ENCODE data around the gene SLC23A1. TPM values are rescaled to one million over a fixed set of nuclear protein-coding genes. Genes with fewer than 3 reads are reported as not detected.
"Not testable (repeated sequence)": the region's sequence is repeated elsewhere in the genome, so short reads cannot be mapped to it uniquely, and the experiment has no call there.

SLC23A1 gene
- total and polyA plus RNA-seq, 11 donors = not detected

GRCh38 chr5:139358064-139358463 is 25.0 kb downstream of the SLC23A1 start:
- Histone ChIP-seq H3K9me3 (peaks cover 0 to 7% (median 0%) of the 10 kb centered on the region in 12 donors), H3K36me3 (peaks cover 0 to 21% (median 6%) of the 10 kb centered on the region in 9 donors), H3K4me3 (no peak overlapping the region), H3K4me1 (peaks cover 0 to 25% (median 2%) of the 10 kb centered on the region in 12 donors), H3K27ac (no peak overlapping the region), H3K27me3 (no peaks in the 10 kb centered on the region)
- intact Hi-C loops (cut with DNase I) = no loop called here
- ATAC-seq (no peak), DNase-seq (no peak)
- no peak for TF ChIP-seq POLR2A (IDR thresholded peaks at IDR 0.05)
- TF ChIP-seq CTCF (IDR thresholded peaks at IDR 0.05) = no peak

GRCh38 chr5:139355900-139356299 is 27.2 kb downstream of the SLC23A1 start:
- Histone ChIP-seq H3K36me3 (peaks cover 0 to 21% (median 6%) of the 10 kb centered on the region in 9 donors), H3K4me1 (peaks cover 0 to 43% (median 8%) of the 10 kb centered on the region in 12 donors)
- intact Hi-C loops (cut with DNase I); H3K9me3 ChIP-seq; H3K27ac ChIP-seq; DNase-seq; H3K4me3 ChIP-seq; ATAC-seq; H3K27me3 ChIP-seq: not testable (repeated sequence)
- WGBS, 4 donors = 95% methylated on average over 8 of the region's 8 CpGs

- H3K4me1 ChIP-seq = peaks cover 0 to 54% (median 15%) of the 10 kb centered on the region in 12 donors
- ATAC-seq (no peak), DNase-seq (no peak)
- H3K9me3 ChIP-seq = peaks cover 0 to 7% (median 0%) of the 10 kb centered on the region in 12 donors
- 95 to 97% (median 96%) methylated on average over 3 of the region's 3 CpGs for WGBS, 4 donors
- no peak overlapping the region for H3K4me3 ChIP-seq
- TF ChIP-seq CTCF (IDR thresholded peaks at IDR 0.05) (no peak), POLR2A (IDR thresholded peaks at IDR 0.05) (no peak)
- H3K36me3 ChIP-seq = peaks cover 0 to 29% (median 6%) of the 10 kb centered on the region in 9 donors
- H3K27me3 ChIP-seq = no peaks in the 10 kb centered on the region
- intact Hi-C loops (cut with DNase I) = no loop called here
- no peak overlapping the region for H3K27ac ChIP-seq
Measured at GRCh38 chr5:139354186-139354585, 28.9 kb downstream of the SLC23A1 start.

GRCh38 chr5:139347863-139348262 is 35.2 kb downstream of the SLC23A1 start:
- not testable (repeated sequence) for H3K9me3 ChIP-seq, H3K27ac ChIP-seq, ATAC-seq, DNase-seq, H3K27me3 ChIP-seq, H3K4me3 ChIP-seq
- WGBS, 4 donors = 86 to 96% (median 89%) methylated on average over 9 of the region's 9 CpGs
- Histone ChIP-seq H3K36me3 (peaks cover 0 to 24% (median 6%) of the 10 kb centered on the region in 9 donors), H3K4me1 (peaks cover 0 to 68% (median 30%) of the 10 kb centered on the region in 12 donors)
- intact Hi-C loops (cut with DNase I) = loop anchor here in 1 of 10 donors (10.0 kb wide), 1 partner anchor 53 kb away; the partner anchor contains the start of gene MATR3

GRCh38 chr5:139345442-139345841 is 37.7 kb downstream of the SLC23A1 start:
- ATAC-seq, H3K4me3 ChIP-seq, DNase-seq, H3K27ac ChIP-seq, H3K9me3 ChIP-seq, H3K27me3 ChIP-seq: not testable (repeated sequence)
- WGBS, 4 donors = 93 to 95% (median 94%) methylated on average over 8 of the region's 8 CpGs
- H3K36me3 ChIP-seq = peaks cover 0 to 21% (median 6%) of the 10 kb centered on the region in 9 donors
- peaks cover 0 to 57% (median 33%) of the 10 kb centered on the region in 12 donors for H3K4me1 ChIP-seq
- intact Hi-C loops (cut with DNase I) = loop anchor here in 1 of 10 donors (10.0 kb wide), 1 partner anchor 51 kb away; the partner anchor contains the start of gene MATR3

- Histone ChIP-seq H3K4me1 (peaks cover 0 to 51% (median 30%) of the 10 kb centered on the region in 12 donors), H3K36me3 (peaks cover 0 to 18% (median 6%) of the 10 kb centered on the region in 9 donors), H3K27ac (no peak overlapping the region), H3K9me3 (no peaks in the 10 kb centered on the region), H3K27me3 (no peaks in the 10 kb centered on the region), H3K4me3 (peak overlapping the region in 2 of 12 donors; percentile 3 to 4)
- WGBS, 4 donors = 50 to 81% (median 76%) methylated on average over 2 of the region's 2 CpGs
- ATAC-seq = no peak
- DNase-seq = no peak
- intact Hi-C loops (cut with DNase I) = loop anchor here in 7 of 10 donors (5.0 to 10.0 kb wide), 6 partner anchors 37 to 58 kb away; partner anchors contain the start of genes MATR3 (in 3 of the 7) and SPATA24 (in 1 of the 7)
- TF ChIP-seq CTCF (IDR thresholded peaks at IDR 0.05) (no peak), POLR2A (IDR thresholded peaks at IDR 0.05) (no peak)
Measured at GRCh38 chr5:139344177-139344576, 38.9 kb downstream of the SLC23A1 start.
